Measurements from ENCODE around the gene PHYHD1.

- no peak for TF ChIP-seq CTCF (IDR thresholded peaks at IDR 0.05; ENCODE audit: poor library complexity)
- no peak for TF ChIP-seq EZH2 (IDR thresholded peaks at IDR 0.05; ENCODE audit: borderline replicate concordance)
These were observed 8.4 kb upstream of the PHYHD1 start for GRCh38 chr9:128912270-128912853.

All from hepatocyte (in vitro differentiated cells).